ENCODE results near the gene SLC41A2. TPM values are rescaled to one million over a fixed set of nuclear protein-coding genes. Genes with fewer than 3 reads are reported as not detected.

SLC41A2 gene
- total RNA-seq, 1 experiment from 2014 or later = 14.6 TPM

DNA sequence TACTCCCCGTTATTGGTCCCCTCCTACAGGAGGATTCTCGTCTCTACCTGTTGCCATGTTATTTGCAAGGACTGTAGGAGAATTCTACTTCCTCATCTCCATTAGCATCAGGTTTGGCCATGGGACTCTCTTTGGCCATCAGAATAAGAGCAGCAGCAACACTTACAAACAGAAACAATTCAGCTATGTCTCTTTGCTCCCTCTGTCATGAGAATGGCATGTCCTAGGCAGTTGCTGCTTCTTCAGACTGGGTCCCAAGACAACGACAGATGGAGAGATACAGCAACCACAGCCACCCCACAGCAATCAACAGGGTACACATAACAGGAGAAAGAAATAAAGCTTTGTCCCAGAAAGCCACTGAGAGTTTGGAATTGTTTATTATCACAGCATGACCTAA lies 19.7 kb downstream of the SLC41A2 start:
- intact Hi-C loops (cut with micrococcal nuclease) = no loop called here
- Mint-ChIP-seq H3K27ac (ENCODE audit: low read depth, unreplicated experiment) (no peak overlapping the region), H3K9me3 (ENCODE audit: unreplicated experiment) (no peaks in the 10 kb centered on the region), H3K4me1 (ENCODE audit: insufficient read depth, unreplicated experiment) (no peaks in the 10 kb centered on the region), H3K4me3 (ENCODE audit: unreplicated experiment) (no peak overlapping the region), H3K36me3 (ENCODE audit: insufficient read depth, unreplicated experiment) (no peaks in the 10 kb centered on the region), H3K27me3 (ENCODE audit: insufficient read depth, unreplicated experiment) (no peaks in the 10 kb centered on the region)
- BruUV-seq (replicated peaks) = no TSS peak
- POLR2A ChIA-PET = interaction anchor here (0.7 kb wide), 1 partner anchor 1192 kb away, joined by 3 read pairs; no protein-coding TSS in a partner anchor
- no peak for DNase-seq (ENCODE audit: unreplicated experiment)
- TF ChIP-seq, protein P1, sequence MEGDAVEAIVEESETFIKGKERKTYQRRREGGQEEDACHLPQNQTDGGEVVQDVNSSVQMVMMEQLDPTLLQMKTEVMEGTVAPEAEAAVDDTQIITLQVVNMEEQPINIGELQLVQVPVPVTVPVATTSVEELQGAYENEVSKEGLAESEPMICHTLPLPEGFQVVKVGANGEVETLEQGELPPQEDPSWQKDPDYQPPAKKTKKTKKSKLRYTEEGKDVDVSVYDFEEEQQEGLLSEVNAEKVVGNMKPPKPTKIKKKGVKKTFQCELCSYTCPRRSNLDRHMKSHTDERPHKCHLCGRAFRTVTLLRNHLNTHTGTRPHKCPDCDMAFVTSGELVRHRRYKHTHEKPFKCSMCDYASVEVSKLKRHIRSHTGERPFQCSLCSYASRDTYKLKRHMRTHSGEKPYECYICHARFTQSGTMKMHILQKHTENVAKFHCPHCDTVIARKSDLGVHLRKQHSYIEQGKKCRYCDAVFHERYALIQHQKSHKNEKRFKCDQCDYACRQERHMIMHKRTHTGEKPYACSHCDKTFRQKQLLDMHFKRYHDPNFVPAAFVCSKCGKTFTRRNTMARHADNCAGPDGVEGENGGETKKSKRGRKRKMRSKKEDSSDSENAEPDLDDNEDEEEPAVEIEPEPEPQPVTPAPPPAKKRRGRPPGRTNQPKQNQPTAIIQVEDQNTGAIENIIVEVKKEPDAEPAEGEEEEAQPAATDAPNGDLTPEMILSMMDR (IDR thresholded peaks at IDR 0.05; ENCODE audit: unreplicated experiment) = no peak
- CTCF ChIA-PET = interaction anchor here (0.6 kb wide), 1 partner anchor 43 kb away, joined by 3 read pairs; no protein-coding TSS in a partner anchor

DNA sequence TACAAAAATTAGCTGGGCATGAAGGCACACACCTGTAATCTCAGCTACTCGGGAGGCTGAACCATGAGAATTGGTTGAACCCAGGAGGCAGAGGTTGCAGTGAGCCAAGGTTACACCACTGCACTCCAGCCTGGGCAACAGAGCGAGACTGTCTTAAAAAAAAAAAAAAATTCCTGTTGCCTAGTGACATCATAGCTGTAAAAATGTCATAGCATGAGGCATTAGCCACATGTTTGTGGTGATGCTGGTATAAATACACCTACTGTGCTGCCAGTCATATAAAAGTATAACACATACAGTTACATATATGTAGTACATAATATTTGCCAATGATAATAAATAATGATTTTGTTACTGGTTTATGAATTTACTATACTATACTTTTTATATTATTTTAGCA lies 22.2 kb downstream of the SLC41A2 start:
- intact Hi-C loops (cut with micrococcal nuclease) = no loop called here
- H3K27me3 Mint-ChIP-seq (ENCODE audit: insufficient read depth, unreplicated experiment) = no peaks in the 10 kb centered on the region
- ChIA-PET CTCF (interaction anchor here (0.6 kb wide), 1 partner anchor 677 kb away, joined by 3 read pairs; no protein-coding TSS in a partner anchor), POLR2A (interaction anchor here (0.6 kb wide), 1 partner anchor 23 kb away, joined by 3 read pairs; no protein-coding TSS in a partner anchor)
- no peak overlapping the region for H3K4me3 Mint-ChIP-seq (ENCODE audit: unreplicated experiment)
- TF ChIP-seq, protein P1 (IDR thresholded peaks at IDR 0.05; ENCODE audit: unreplicated experiment) = no peak
- BruUV-seq (replicated peaks) = no TSS peak
- H3K27ac Mint-ChIP-seq (ENCODE audit: low read depth, unreplicated experiment) = no peak overlapping the region
- H3K36me3 Mint-ChIP-seq (ENCODE audit: insufficient read depth, unreplicated experiment) = no peaks in the 10 kb centered on the region
- H3K9me3 Mint-ChIP-seq (ENCODE audit: unreplicated experiment) = no peaks in the 10 kb centered on the region
- no peak for DNase-seq (ENCODE audit: unreplicated experiment)
- H3K4me1 Mint-ChIP-seq (ENCODE audit: insufficient read depth, unreplicated experiment) = no peaks in the 10 kb centered on the region

DNA sequence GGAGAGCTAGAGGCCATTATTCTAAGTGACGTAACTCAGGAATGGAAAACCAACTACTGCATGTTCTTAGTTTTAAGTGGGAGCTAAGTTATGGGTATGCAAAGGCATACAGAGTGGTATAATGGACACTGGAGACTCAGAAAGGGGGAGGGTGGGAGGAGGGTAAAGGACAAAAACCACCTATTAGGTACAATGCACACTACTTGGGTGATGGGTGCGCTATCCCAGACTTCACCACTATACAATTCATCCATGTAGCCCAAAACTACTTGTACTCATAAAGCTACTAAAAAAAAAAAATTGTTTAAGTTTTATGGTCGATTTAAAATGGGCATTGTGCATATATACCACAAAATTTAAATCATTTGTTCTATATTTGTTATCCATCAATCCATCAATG lies 24.3 kb downstream of the SLC41A2 start:
- H3K9me3 Mint-ChIP-seq (ENCODE audit: unreplicated experiment) = no peaks in the 10 kb centered on the region
- no peak overlapping the region for H3K4me3 Mint-ChIP-seq (ENCODE audit: unreplicated experiment)
- TF ChIP-seq, protein P1 (IDR thresholded peaks at IDR 0.05; ENCODE audit: unreplicated experiment) = no peak
- H3K36me3 Mint-ChIP-seq (ENCODE audit: insufficient read depth, unreplicated experiment) = no peaks in the 10 kb centered on the region
- H3K27ac Mint-ChIP-seq (ENCODE audit: low read depth, unreplicated experiment) = no peak overlapping the region
- POLR2A ChIA-PET = no interaction called here
- intact Hi-C loops (cut with micrococcal nuclease) = no loop called here
- no peaks in the 10 kb centered on the region for H3K27me3 Mint-ChIP-seq (ENCODE audit: insufficient read depth, unreplicated experiment)
- DNase-seq (ENCODE audit: unreplicated experiment) = no peak
- H3K4me1 Mint-ChIP-seq (ENCODE audit: insufficient read depth, unreplicated experiment) = peaks cover 7% of the 10 kb centered on the region
- BruUV-seq (replicated peaks) = no TSS peak
- CTCF ChIA-PET = interaction anchor here (0.5 to 1.0 kb wide), 2 partner anchors 9 to 155 kb away, joined by 4 to 5 read pairs; no protein-coding TSS in a partner anchor

GRCh38 chr12:104933128-104933527 lies 25.0 kb downstream of the SLC41A2 start:
- CTCF ChIA-PET = no interaction called here
- TF ChIP-seq, protein P1 (IDR thresholded peaks at IDR 0.05; ENCODE audit: unreplicated experiment) = no peak
- no TSS peak for BruUV-seq (replicated peaks)
- Mint-ChIP-seq H3K36me3 (ENCODE audit: insufficient read depth, unreplicated experiment) (no peaks in the 10 kb centered on the region), H3K27ac (ENCODE audit: low read depth, unreplicated experiment) (no peak overlapping the region), H3K27me3 (ENCODE audit: insufficient read depth, unreplicated experiment) (no peaks in the 10 kb centered on the region), H3K4me1 (ENCODE audit: insufficient read depth, unreplicated experiment) (peaks cover 7% of the 10 kb centered on the region), H3K9me3 (ENCODE audit: unreplicated experiment) (no peaks in the 10 kb centered on the region), H3K4me3 (ENCODE audit: unreplicated experiment) (no peak overlapping the region)
- POLR2A ChIA-PET = no interaction called here
- intact Hi-C loops (cut with micrococcal nuclease) = no loop called here
- no peak for DNase-seq (ENCODE audit: unreplicated experiment)

All from MCF 10A (cell line).